GM23338 (cell line): ENCODE results near the gene SULT2B1. TPM values are rescaled to one million over a fixed set of nuclear protein-coding genes. Genes with fewer than 3 reads are reported as not detected.
A peak's percentile ranks its signal among the peaks of the same experiment; 100 is the strongest.

Experiments
- ATAC-seq: fragments of 200-7000 bp; cut with Tn5 transposase; 3 replicates; pipeline ENCODE4 v1.9.1; 2020
- DNase-seq: peaks from one replicate; pipeline ENCODE4 v3.0.0-alpha.2; 2015; ENCODE audit warnings: low spot score
- H2AFZ ChIP-seq: fragments of 200-600 bp; sonication (generic); 2 replicates; pipeline ENCODE4 v1.8.0; 2016; ENCODE audit warnings: antibody characterized with exemption, mild to moderate bottlenecking, moderate library complexity
- H3F3A ChIP-seq: fragments of 200-600 bp; sonication (generic); replicated peaks from 2 replicates; pipeline ENCODE4 v1.8.0; 2017; ENCODE audit warnings: antibody characterized with exemption, mixed run types, low read depth
- H3K27ac ChIP-seq: fragments of 200-600 bp; sonication (generic); 2 replicates; pipeline ENCODE4 v1.6.1; 2016; ENCODE audit warnings: low read depth
- H3K27me3 ChIP-seq: fragments of 200-600 bp; sonication (generic); 2 replicates; pipeline ENCODE4 v1.8.0; 2016; ENCODE audit warnings: mild to moderate bottlenecking, mixed run types, moderate library complexity; ENCODE audit not compliant: insufficient read depth
- H3K36me3 ChIP-seq: fragments of 200-600 bp; sonication (generic); 2 replicates; pipeline ENCODE4 v1.8.0; 2016; ENCODE audit warnings: mild to moderate bottlenecking; ENCODE audit not compliant: insufficient read depth
- H3K4me1 ChIP-seq: fragments of 200-600 bp; sonication (generic); 2 replicates; pipeline ENCODE4 v1.8.0; 2016; ENCODE audit warnings: mild to moderate bottlenecking, moderate library complexity; ENCODE audit not compliant: insufficient read depth
- H3K4me2 ChIP-seq: fragments of 200-600 bp; sonication (generic); 2 replicates; pipeline ENCODE4 v1.7.1; 2017; ENCODE audit warnings: mixed run types
- H3K4me3 ChIP-seq: fragments of 200-600 bp; sonication (generic); 2 replicates; pipeline ENCODE4 v1.6.1; 2016; ENCODE audit warnings: mixed run types
- H3K79me2 ChIP-seq: fragments of 200-600 bp; sonication (generic); replicated peaks from 2 replicates; pipeline ENCODE4 v1.8.0; 2017; ENCODE audit warnings: mild to moderate bottlenecking; ENCODE audit not compliant: insufficient read depth
- H3K9me2 ChIP-seq: fragments of 200-600 bp; sonication (generic); 2 replicates; pipeline ENCODE4 v1.8.0; 2017; ENCODE audit not compliant: insufficient read depth
- H4K20me1 ChIP-seq: fragments of 200-600 bp; sonication (generic); replicated peaks from 2 replicates; pipeline ENCODE4 v1.8.0; 2017; ENCODE audit warnings: mild to moderate bottlenecking; ENCODE audit not compliant: insufficient read depth
- H3K27ac Mint-ChIP-seq: 2 replicates; pipeline ENCODE4 v1.8.0; 2020; ENCODE audit warnings: inconsistent platforms, mild to moderate bottlenecking, moderate library complexity, mixed read lengths
- H3K27me3 Mint-ChIP-seq: 3 replicates; pipeline ENCODE4 v1.8.0; 2022; ENCODE audit warnings: low read depth, mild to moderate bottlenecking, moderate library complexity, mixed read lengths, inconsistent platforms; ENCODE audit not compliant: insufficient read depth, poor library complexity
- H3K36me3 Mint-ChIP-seq: 3 replicates; pipeline ENCODE4 v1.8.0; 2021; ENCODE audit warnings: low read depth, mild to moderate bottlenecking, inconsistent platforms, moderate library complexity, mixed read lengths
- H3K4me1 Mint-ChIP-seq: 3 replicates; pipeline ENCODE4 v1.8.0; 2020; ENCODE audit warnings: mild to moderate bottlenecking, inconsistent platforms, mixed read lengths
- H3K4me3 Mint-ChIP-seq: 3 replicates; pipeline ENCODE4 v1.8.0; 2021; ENCODE audit warnings: moderate library complexity, mild to moderate bottlenecking, inconsistent platforms, mixed read lengths
- H3K9me3 Mint-ChIP-seq: 3 replicates; pipeline ENCODE4 v1.8.0; 2020; ENCODE audit warnings: moderate library complexity, mild to moderate bottlenecking, inconsistent platforms, mixed read lengths
- CTCF ChIP-seq, 2 experiments: fragments of 200-600 bp in 1 of 2; sonication (generic) in 1 of 2; conservative IDR thresholded peaks; 2 replicates each; pipeline versions ENCODE4 v1.5.1 to v1.6.1; 2016 to 2017; ENCODE audit warnings: antibody characterized with exemption in 2 of 2, low read depth in 2 of 2, mild to moderate bottlenecking in 2 of 2, moderate library complexity in 1 of 2
- ETS1 ChIP-seq: IDR thresholded peaks from 2 replicates; pipeline ENCODE4 v1.6.1; 2016; ENCODE audit warnings: antibody characterized with exemption
- POLR2AphosphoS5 ChIP-seq: IDR thresholded peaks from 2 replicates; pipeline ENCODE4 v1.6.1; 2016; ENCODE audit warnings: antibody characterized with exemption, low read depth
- REST ChIP-seq: IDR thresholded peaks from one replicate; pipeline ENCODE4 v1.6.1; 2018; ENCODE audit warnings: antibody characterized with exemption; ENCODE audit not compliant: unreplicated experiment
- ZNF462 ChIP-seq: fragments of 250-450 bp; sonication (Bioruptor Pico); IDR thresholded peaks from 2 replicates; pipeline ENCODE4 v1.5.0; 2020; ENCODE audit warnings: mild to moderate bottlenecking, moderate library complexity
- polyA plus RNA-seq: library from polyadenylated mRNA; unstranded; fragments of >200 nt; fragmentation: Nextera tagmentation; extraction: Ambion mirVana; gene quantifications from 2 replicates; pipeline ENCODE4 v1.2.1, GENCODE V29; 2016
- total RNA-seq: library from RNA; depleted of rRNA; stranded (reverse); fragments of >200 nt; shearing (Covaris generic); gene quantifications from 2 replicates; pipeline ENCODE4 v1.2.3, GENCODE V29; 2014

Gene SULT2B1
- total and polyA plus RNA-seq, 2 experiments from 2014 or later, result 1.3 to 2.5 TPM

GRCh38 chr19:48633148-48634035 is 81.4 kb downstream of the SULT2B1 start:
- Histone ChIP-seq H3K27ac (no peak overlapping the region), H3K36me3 (no peaks in the 10 kb centered on the region), H4K20me1 (no peaks in the 10 kb centered on the region), H3F3A (peaks cover 46% of the 10 kb centered on the region), H2AFZ (no peak overlapping the region), H3K4me1 (peaks cover 24% of the 10 kb centered on the region), H3K9me2 (no peaks in the 10 kb centered on the region), H3K79me2 (no peaks in the 10 kb centered on the region), H3K4me3 (no peak overlapping the region), H3K27me3 (peaks cover 14% of the 10 kb centered on the region), H3K4me2 (peak overlapping the region; percentile 69)
- ATAC-seq (no peak), DNase-seq (no peak)
- Mint-ChIP-seq H3K27me3 (peaks cover 35% of the 10 kb centered on the region), H3K9me3 (no peaks in the 10 kb centered on the region; the same call in 2 of the 3 replicates), H3K4me3 (peak overlapping the region; percentile 60; the same call in 2 of the 3 replicates), H3K27ac (no peak overlapping the region), H3K4me1 (peaks cover 31% of the 10 kb centered on the region), H3K36me3 (peaks cover 5% of the 10 kb centered on the region)
- TF ChIP-seq POLR2AphosphoS5 (no peak), ETS1 (no peak), REST (no peak), ZNF462 (CRISPR knock-in tag) (no peak), CTCF (conservative IDR thresholded peaks at IDR 0.05; ENCODE audit: low read depth in 2 of 2) (no peak)
